ENCODE results near the gene TAF10. TPM values are rescaled to one million over a fixed set of nuclear protein-coding genes. Genes with fewer than 3 reads are reported as not detected.

The TAF10 gene
- total RNA-seq, 1 donor from 2014 or later = 113 TPM

DNA sequence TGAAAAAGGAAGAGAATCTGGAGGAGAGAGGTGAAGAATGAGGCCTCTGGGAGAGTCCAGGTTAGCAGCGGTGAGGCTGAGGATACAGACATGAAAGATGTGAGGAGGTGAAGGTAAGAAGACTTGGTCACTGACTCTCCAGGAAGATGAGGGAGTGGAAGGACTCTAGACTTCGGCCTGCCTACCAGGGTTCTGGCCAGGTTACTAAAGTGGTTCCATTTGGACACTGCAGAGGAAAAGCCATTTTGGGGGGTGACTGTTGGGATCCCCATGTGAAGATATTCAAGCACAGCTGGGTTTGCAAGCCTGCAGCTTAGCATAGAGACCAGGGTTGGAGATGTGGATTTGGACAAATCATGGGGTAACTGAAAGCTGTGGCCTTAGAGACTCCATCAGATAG, 35.8 kb upstream of the TAF10 start:
- Histone ChIP-seq H3K4me3 (ENCODE audit: insufficient read depth, low read depth, low read length) (no peak overlapping the region), H3K36me3 (ENCODE audit: insufficient read depth, low read length) (no peaks in the 10 kb centered on the region), H3K4me2 (ENCODE audit: low read length) (no peak overlapping the region), H3K9me3 (ENCODE audit: insufficient read depth, low read depth, low read length) (no peaks in the 10 kb centered on the region), H3K79me2 (ENCODE audit: insufficient read depth, low read length) (no peaks in the 10 kb centered on the region), H2AFZ (ENCODE audit: low read depth, low read length) (no peak overlapping the region), H4K20me1 (ENCODE audit: insufficient read depth, low read length) (peaks cover 18% of the 10 kb centered on the region), H3K27me3 (ENCODE audit: insufficient read depth, low read length) (peaks cover 33% of the 10 kb centered on the region), H3K4me1 (ENCODE audit: insufficient read depth, low read length) (peaks cover 22% of the 10 kb centered on the region), H3K27ac (ENCODE audit: low read depth, low read length) (no peak overlapping the region), H3K9ac (ENCODE audit: low read length) (no peak overlapping the region)
- FAIRE-seq = no peak
- no peaks in the 10 kb centered on the region for H3K36me3 Mint-ChIP-seq (ENCODE audit: low read depth, unreplicated experiment)
- H3K27me3 Mint-ChIP-seq (ENCODE audit: low read depth, unreplicated experiment) = peaks cover 7% of the 10 kb centered on the region
- DNase-seq (ENCODE audit: low read depth) = no peak
- H3K4me1 Mint-ChIP-seq (ENCODE audit: low read depth, unreplicated experiment) = no peaks in the 10 kb centered on the region
- peaks cover 2% of the 10 kb centered on the region for H3K9me3 Mint-ChIP-seq (ENCODE audit: unreplicated experiment)
- TF ChIP-seq EZH2 (IDR thresholded peaks at IDR 0.05; ENCODE audit: insufficient read depth, low read length) = no peak
- TF ChIP-seq, protein P1, sequence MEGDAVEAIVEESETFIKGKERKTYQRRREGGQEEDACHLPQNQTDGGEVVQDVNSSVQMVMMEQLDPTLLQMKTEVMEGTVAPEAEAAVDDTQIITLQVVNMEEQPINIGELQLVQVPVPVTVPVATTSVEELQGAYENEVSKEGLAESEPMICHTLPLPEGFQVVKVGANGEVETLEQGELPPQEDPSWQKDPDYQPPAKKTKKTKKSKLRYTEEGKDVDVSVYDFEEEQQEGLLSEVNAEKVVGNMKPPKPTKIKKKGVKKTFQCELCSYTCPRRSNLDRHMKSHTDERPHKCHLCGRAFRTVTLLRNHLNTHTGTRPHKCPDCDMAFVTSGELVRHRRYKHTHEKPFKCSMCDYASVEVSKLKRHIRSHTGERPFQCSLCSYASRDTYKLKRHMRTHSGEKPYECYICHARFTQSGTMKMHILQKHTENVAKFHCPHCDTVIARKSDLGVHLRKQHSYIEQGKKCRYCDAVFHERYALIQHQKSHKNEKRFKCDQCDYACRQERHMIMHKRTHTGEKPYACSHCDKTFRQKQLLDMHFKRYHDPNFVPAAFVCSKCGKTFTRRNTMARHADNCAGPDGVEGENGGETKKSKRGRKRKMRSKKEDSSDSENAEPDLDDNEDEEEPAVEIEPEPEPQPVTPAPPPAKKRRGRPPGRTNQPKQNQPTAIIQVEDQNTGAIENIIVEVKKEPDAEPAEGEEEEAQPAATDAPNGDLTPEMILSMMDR (IDR thresholded peaks at IDR 0.05; ENCODE audit: insufficient read depth, low read depth, low read length) = no peak
- no peak overlapping the region for H3K4me3 Mint-ChIP-seq (ENCODE audit: unreplicated experiment)
- H3K27ac Mint-ChIP-seq (ENCODE audit: unreplicated experiment) = no peak overlapping the region

DNA sequence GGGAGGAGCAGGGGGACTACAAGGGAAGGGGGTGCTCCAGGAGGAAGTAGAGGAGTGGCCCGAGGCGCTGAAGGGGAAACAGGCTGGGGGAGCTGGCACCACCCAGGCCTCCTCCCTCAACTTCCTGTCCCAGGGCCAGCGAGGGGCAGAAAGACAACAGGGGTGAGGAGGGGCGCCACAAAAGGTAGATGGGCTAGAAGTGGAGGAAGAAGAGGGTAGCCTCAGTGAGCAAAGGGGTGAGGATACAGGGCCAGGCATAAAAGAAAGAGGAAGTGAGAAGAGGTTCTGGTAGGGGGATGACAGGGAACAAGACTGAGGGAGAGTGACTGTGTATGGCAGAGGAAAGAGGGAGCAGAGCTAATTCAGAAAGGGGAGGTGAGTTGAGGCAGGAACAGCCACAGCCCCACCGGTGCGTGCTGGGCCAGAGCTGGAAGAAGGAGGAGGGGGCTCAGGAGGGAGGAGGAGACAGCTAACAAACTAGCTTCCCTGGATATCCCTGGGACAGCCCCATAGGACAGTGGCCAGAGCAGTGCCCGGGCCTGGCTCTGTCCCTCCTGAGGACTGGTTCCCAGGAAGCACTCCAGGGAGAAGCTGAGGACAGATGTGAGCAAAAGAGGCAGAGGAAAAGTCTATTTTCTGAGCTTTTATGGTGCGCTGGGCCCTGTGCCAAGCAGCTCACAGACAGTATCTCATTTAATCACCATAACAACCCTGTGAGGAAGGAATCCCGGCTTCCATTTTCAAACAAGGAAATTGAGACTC, 35.1 kb upstream of the TAF10 start:
- Histone ChIP-seq H3K36me3 (ENCODE audit: insufficient read depth, low read length) (no peaks in the 10 kb centered on the region), H3K27ac (ENCODE audit: low read depth, low read length) (no peak overlapping the region), H4K20me1 (ENCODE audit: insufficient read depth, low read length) (peaks cover 17% of the 10 kb centered on the region), H3K4me2 (ENCODE audit: low read length) (peak overlapping the region; percentile 73), H3K27me3 (ENCODE audit: insufficient read depth, low read length) (peaks cover 26% of the 10 kb centered on the region), H3K4me3 (ENCODE audit: insufficient read depth, low read depth, low read length) (no peak overlapping the region), H3K9me3 (ENCODE audit: insufficient read depth, low read depth, low read length) (no peaks in the 10 kb centered on the region), H3K4me1 (ENCODE audit: insufficient read depth, low read length) (peaks cover 22% of the 10 kb centered on the region), H2AFZ (ENCODE audit: low read depth, low read length) (no peak overlapping the region), H3K79me2 (ENCODE audit: insufficient read depth, low read length) (no peaks in the 10 kb centered on the region), H3K9ac (ENCODE audit: low read length) (no peak overlapping the region)
- Mint-ChIP-seq H3K36me3 (ENCODE audit: low read depth, unreplicated experiment) (no peaks in the 10 kb centered on the region), H3K9me3 (ENCODE audit: unreplicated experiment) (peaks cover 2% of the 10 kb centered on the region), H3K4me3 (ENCODE audit: unreplicated experiment) (no peak overlapping the region), H3K27ac (ENCODE audit: unreplicated experiment) (no peak overlapping the region), H3K27me3 (ENCODE audit: low read depth, unreplicated experiment) (peaks cover 7% of the 10 kb centered on the region), H3K4me1 (ENCODE audit: low read depth, unreplicated experiment) (no peaks in the 10 kb centered on the region)
- no peak for DNase-seq (ENCODE audit: low read depth)
- no peak for TF ChIP-seq EZH2 (IDR thresholded peaks at IDR 0.05; ENCODE audit: insufficient read depth, low read length)
- TF ChIP-seq, protein P1 (IDR thresholded peaks at IDR 0.05; ENCODE audit: insufficient read depth, low read depth, low read length) = no peak
- no peak for FAIRE-seq

GRCh38 chr11:6646576-6646917, 34.5 kb upstream of the TAF10 start:
- peaks cover 19% of the 10 kb centered on the region for H4K20me1 ChIP-seq (ENCODE audit: insufficient read depth, low read length)
- peak overlapping the region; percentile 73 for H3K4me2 ChIP-seq (ENCODE audit: low read length)
- H3K79me2 ChIP-seq (ENCODE audit: insufficient read depth, low read length) = no peaks in the 10 kb centered on the region
- no peak for DNase-seq (ENCODE audit: low read depth)
- H3K4me3 ChIP-seq (ENCODE audit: insufficient read depth, low read depth, low read length) = peak overlapping the region; percentile 28
- H3K36me3 ChIP-seq (ENCODE audit: insufficient read depth, low read length) = no peaks in the 10 kb centered on the region
- peaks cover 21% of the 10 kb centered on the region for H3K27me3 ChIP-seq (ENCODE audit: insufficient read depth, low read length)
- H3K4me1 Mint-ChIP-seq (ENCODE audit: low read depth, unreplicated experiment) = no peaks in the 10 kb centered on the region
- peak overlapping the region; percentile 26 for H2AFZ ChIP-seq (ENCODE audit: low read depth, low read length)
- no peak for TF ChIP-seq EZH2 (IDR thresholded peaks at IDR 0.05; ENCODE audit: insufficient read depth, low read length)
- TF ChIP-seq, protein P1 (IDR thresholded peaks at IDR 0.05; ENCODE audit: insufficient read depth, low read depth, low read length) = no peak
- no peaks in the 10 kb centered on the region for H3K36me3 Mint-ChIP-seq (ENCODE audit: low read depth, unreplicated experiment)
- H3K4me3 Mint-ChIP-seq (ENCODE audit: unreplicated experiment) = no peak overlapping the region
- no peak overlapping the region for H3K9ac ChIP-seq (ENCODE audit: low read length)
- H3K9me3 ChIP-seq (ENCODE audit: insufficient read depth, low read depth, low read length) = no peaks in the 10 kb centered on the region
- H3K27ac ChIP-seq (ENCODE audit: low read depth, low read length) = no peak overlapping the region
- no peak for FAIRE-seq
- H3K9me3 Mint-ChIP-seq (ENCODE audit: unreplicated experiment) = peaks cover 2% of the 10 kb centered on the region
- H3K27me3 Mint-ChIP-seq (ENCODE audit: low read depth, unreplicated experiment) = peaks cover 7% of the 10 kb centered on the region
- H3K4me1 ChIP-seq (ENCODE audit: insufficient read depth, low read length) = peaks cover 22% of the 10 kb centered on the region
- no peak overlapping the region for H3K27ac Mint-ChIP-seq (ENCODE audit: unreplicated experiment)
